OCI-LY7 (cell line): ENCODE results near the gene SLAMF1. TPM values are rescaled to one million over a fixed set of nuclear protein-coding genes. Genes with fewer than 3 reads are reported as not detected.

Source experiments
- BruUV-seq: library from RNA; stranded (reverse); fragments of 400-500 nt; replicated peaks from 2 replicates; lab custom pipeline; 2021; lab: Mats Ljungman, UMichigan
- CTCF ChIA-PET: fragments of 300-600 bp; sonication (Branson Sonifier 250); formaldehyde crosslinking; loops from one replicate; lab custom pipeline; 2022; ENCODE audit warnings: antibody characterized with exemption; ENCODE audit not compliant: unreplicated experiment; lab: Charles Lee
- POLR2A ChIA-PET: fragments of 300-600 bp; sonication (Branson Sonifier 250); formaldehyde crosslinking; loops from one replicate; lab custom pipeline; 2022; ENCODE audit warnings: antibody characterized with exemption; lab: Charles Lee
- DNase-seq: peaks from one replicate; pipeline ENCODE4 v3.0.0-alpha.2; 2015; ENCODE audit warnings: low spot score
- H2AFZ ChIP-seq: fragments of 200-600 bp; sonication (generic), shearing (Covaris generic); 2 replicates; pipeline ENCODE4 v1.6.1; 2014; ENCODE audit warnings: mild to moderate bottlenecking, antibody characterized with exemption, low read length, moderate library complexity
- H3K27ac ChIP-seq: fragments of 200-600 bp; sonication (generic); 2 replicates; pipeline ENCODE4 v1.5.1; 2014; ENCODE audit warnings: mixed run types, low read depth, mild to moderate bottlenecking, moderate library complexity, low read length, inconsistent platforms; ENCODE audit not compliant: poor library complexity, severe bottlenecking
- H3K36me3 ChIP-seq: fragments of 200-600 bp; sonication (generic); 2 replicates; pipeline ENCODE4 v1.6.1; 2014; ENCODE audit warnings: mild to moderate bottlenecking, antibody characterized with exemption, low read length, moderate library complexity, mixed read lengths; ENCODE audit not compliant: insufficient read depth
- H3K4me1 ChIP-seq: fragments of 200-600 bp; sonication (generic); 2 replicates; pipeline ENCODE4 v1.5.1; 2014; ENCODE audit warnings: mild to moderate bottlenecking, low read length; ENCODE audit not compliant: insufficient read depth, poor library complexity, severe bottlenecking
- H3K4me2 ChIP-seq: fragments of 200-600 bp; sonication (generic); 2 replicates; pipeline ENCODE4 v1.6.1; 2014; ENCODE audit warnings: mild to moderate bottlenecking, low read length
- H3K4me3 ChIP-seq: fragments of 200-600 bp; sonication (generic); 2 replicates; pipeline ENCODE4 v1.5.1; 2014; ENCODE audit warnings: mild to moderate bottlenecking, low read depth, low read length; ENCODE audit not compliant: poor library complexity, severe bottlenecking
- H3K79me2 ChIP-seq: fragments of 200-600 bp; sonication (generic); 2 replicates; pipeline ENCODE4 v1.6.1; 2016; ENCODE audit warnings: low read depth, mild to moderate bottlenecking, low read length, moderate library complexity, mixed read lengths; ENCODE audit not compliant: insufficient read depth
- H3K9me2 ChIP-seq: fragments of 200-600 bp; sonication (generic); 2 replicates; pipeline ENCODE4 v1.6.1; 2016; ENCODE audit warnings: mild to moderate bottlenecking, low read length, mixed read lengths; ENCODE audit not compliant: insufficient read depth
- H3K9me3 ChIP-seq: fragments of 200-600 bp; sonication (generic); 2 replicates; pipeline ENCODE4 v1.6.1; 2014; ENCODE audit warnings: mild to moderate bottlenecking, mixed run types, low read length, mixed read lengths
- H4K20me1 ChIP-seq: fragments of 200-600 bp; sonication (generic); 2 replicates; pipeline ENCODE4 v1.6.1; 2014; ENCODE audit warnings: mild to moderate bottlenecking, antibody characterized with exemption, low read length, moderate library complexity, mixed read lengths; ENCODE audit not compliant: insufficient read depth
- CTCF ChIP-seq: fragments of 200-600 bp; sonication (generic); conservative IDR thresholded peaks from 2 replicates; pipeline ENCODE4 v1.5.1; 2014; ENCODE audit warnings: mild to moderate bottlenecking, antibody characterized with exemption, low read length, moderate library complexity, mixed read lengths
- EZH2phosphoT487 ChIP-seq: fragments of 200-600 bp; sonication (generic); IDR thresholded peaks from 2 replicates; pipeline ENCODE4 v1.6.1; 2018; ENCODE audit warnings: low read depth, borderline replicate concordance, mild to moderate bottlenecking, mixed run types, antibody characterized with exemption, low read length, moderate library complexity, mixed read lengths
- intact Hi-C: fragments of 100-400 bp; cut with micrococcal nuclease; formaldehyde crosslinking; loops from one replicate; pipeline ENCODE4 v1.10.0; 2022; ENCODE audit not compliant: unreplicated experiment
- total RNA-seq, 2 experiments: library from RNA; depleted of rRNA in 1 of 2; stranded (reverse); fragments of >200 nt in 1 of 2; shearing (Covaris generic) in 1 of 2; gene quantifications; 2 replicates each; pipeline ENCODE4 v1.2.3, GENCODE V29; 2014 to 2022

The SLAMF1 gene
- total RNA-seq, 2 experiments from 2014 or later, result 0.32 to 0.72 TPM

GRCh38 chr1:160575112-160575664, 71.7 kb downstream of the SLAMF1 start:
- no peaks in the 10 kb centered on the region for H3K9me2 ChIP-seq
- H3K9me3 ChIP-seq, result no peaks in the 10 kb centered on the region
- BruUV-seq, result no TSS peak
- DNase-seq, result peak; percentile 31
- peaks cover 54% of the 10 kb centered on the region for H3K4me1 ChIP-seq
- peak overlapping the region; percentile 92 for H3K4me2 ChIP-seq
- H3K36me3 ChIP-seq, result peaks cover 38% of the 10 kb centered on the region
- no peaks in the 10 kb centered on the region for H4K20me1 ChIP-seq
- H3K79me2 ChIP-seq, result peaks cover 52% of the 10 kb centered on the region
- CTCF ChIA-PET, result no interaction called here
- POLR2A ChIA-PET, result interaction anchor here (0.9 to 4.2 kb wide), 6 partner anchors 11 to 87 kb away, joined by 3 to 23 read pairs (median 3); no protein-coding TSS in a partner anchor
- H3K27ac ChIP-seq, result peak overlapping the region; percentile 2
- TF ChIP-seq CTCF (no peak), EZH2phosphoT487 (no peak)
- H3K4me3 ChIP-seq, result peak overlapping the region; percentile 76
- no peak overlapping the region for H2AFZ ChIP-seq
- intact Hi-C loops, result no loop called here

GRCh38 chr1:160570840-160571239, 76.0 kb downstream of the SLAMF1 start:
- Histone ChIP-seq H3K9me3 (no peaks in the 10 kb centered on the region), H3K4me1 (peaks cover 63% of the 10 kb centered on the region), H3K9me2 (no peaks in the 10 kb centered on the region), H2AFZ (no peak overlapping the region), H3K4me2 (no peak overlapping the region), H4K20me1 (no peaks in the 10 kb centered on the region), H3K79me2 (peaks cover 30% of the 10 kb centered on the region; the same call in 1 of the 2 replicates), H3K4me3 (no peak overlapping the region), H3K36me3 (peaks cover 47% of the 10 kb centered on the region), H3K27ac (no peak overlapping the region)
- TF ChIP-seq CTCF (no peak), EZH2phosphoT487 (no peak)
- POLR2A ChIA-PET, result no interaction called here
- intact Hi-C loops, result no loop called here
- DNase-seq, result no peak
- no TSS peak for BruUV-seq
- CTCF ChIA-PET, result no interaction called here

- no peak for TF ChIP-seq CTCF
- TF ChIP-seq EZH2phosphoT487, result no peak
- Histone ChIP-seq H3K36me3 (peaks cover 53% of the 10 kb centered on the region), H4K20me1 (no peaks in the 10 kb centered on the region), H3K79me2 (peaks cover 26% of the 10 kb centered on the region; the same call in 1 of the 2 replicates), H3K9me2 (no peaks in the 10 kb centered on the region), H3K9me3 (no peaks in the 10 kb centered on the region), H3K27ac (no peak overlapping the region), H3K4me1 (peaks cover 63% of the 10 kb centered on the region), H3K4me2 (peak overlapping the region; percentile 47; the same call in 1 of the 2 replicates), H2AFZ (no peak overlapping the region), H3K4me3 (no peak overlapping the region)
- CTCF ChIA-PET, result no interaction called here
- BruUV-seq, result no TSS peak
- DNase-seq, result no peak
- intact Hi-C loops, result no loop called here
- POLR2A ChIA-PET, result interaction anchor here (0.8 kb wide), 1 partner anchor 13 kb away, joined by 3 read pairs; no protein-coding TSS in a partner anchor
Observed at GRCh38 chr1:160569806-160570205, 77.0 kb downstream of the SLAMF1 start.
